ENCODE data around the gene MBTPS1.
A peak's percentile ranks its signal among the peaks of the same experiment; 100 is the strongest.

MBTPS1 gene

DNA sequence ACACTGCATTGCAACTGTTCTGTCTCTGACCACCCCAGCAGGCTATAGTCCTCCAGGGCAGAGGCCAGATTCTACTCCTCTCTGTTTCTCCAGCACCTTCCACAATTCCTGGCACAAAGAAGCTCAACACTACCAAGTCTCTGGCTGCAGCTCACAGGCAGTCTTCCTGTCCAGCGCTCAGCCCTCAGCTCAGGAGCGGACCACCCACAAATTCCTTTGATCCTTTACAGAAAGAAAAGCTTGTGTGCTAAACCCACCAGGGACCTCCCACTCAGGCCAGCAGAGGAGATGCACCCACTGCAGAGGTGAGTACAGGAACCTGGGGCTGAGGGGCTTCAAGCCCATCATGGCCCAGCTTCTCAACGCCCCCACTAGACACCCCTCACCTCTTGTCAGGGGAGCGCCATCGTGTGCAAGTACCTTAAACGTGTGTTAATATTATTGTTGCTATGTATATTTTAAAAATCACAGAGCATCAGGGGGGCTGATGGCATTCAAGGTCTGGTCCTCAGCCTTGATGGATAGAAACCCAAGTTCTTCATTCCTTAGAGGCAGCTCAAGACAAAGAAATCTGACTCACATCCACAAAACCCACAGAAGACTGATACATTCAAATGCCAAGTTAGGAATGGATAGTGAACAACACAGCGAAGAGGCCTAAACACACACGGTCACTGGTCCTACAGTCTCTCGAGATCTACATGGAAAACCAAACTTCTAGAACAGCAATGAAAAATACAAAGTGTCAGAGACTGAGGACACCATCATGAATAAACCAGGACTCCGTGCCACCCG lies 19.8 kb upstream of the MBTPS1 start:
- no peak for DNase-seq
- H3K36me3 Mint-ChIP-seq (ENCODE audit: low read depth), result peaks cover 42% of the 10 kb centered on the region
- H3K4me1 Mint-ChIP-seq, result peaks cover 79% of the 10 kb centered on the region
- TF ChIP-seq, protein P1, sequence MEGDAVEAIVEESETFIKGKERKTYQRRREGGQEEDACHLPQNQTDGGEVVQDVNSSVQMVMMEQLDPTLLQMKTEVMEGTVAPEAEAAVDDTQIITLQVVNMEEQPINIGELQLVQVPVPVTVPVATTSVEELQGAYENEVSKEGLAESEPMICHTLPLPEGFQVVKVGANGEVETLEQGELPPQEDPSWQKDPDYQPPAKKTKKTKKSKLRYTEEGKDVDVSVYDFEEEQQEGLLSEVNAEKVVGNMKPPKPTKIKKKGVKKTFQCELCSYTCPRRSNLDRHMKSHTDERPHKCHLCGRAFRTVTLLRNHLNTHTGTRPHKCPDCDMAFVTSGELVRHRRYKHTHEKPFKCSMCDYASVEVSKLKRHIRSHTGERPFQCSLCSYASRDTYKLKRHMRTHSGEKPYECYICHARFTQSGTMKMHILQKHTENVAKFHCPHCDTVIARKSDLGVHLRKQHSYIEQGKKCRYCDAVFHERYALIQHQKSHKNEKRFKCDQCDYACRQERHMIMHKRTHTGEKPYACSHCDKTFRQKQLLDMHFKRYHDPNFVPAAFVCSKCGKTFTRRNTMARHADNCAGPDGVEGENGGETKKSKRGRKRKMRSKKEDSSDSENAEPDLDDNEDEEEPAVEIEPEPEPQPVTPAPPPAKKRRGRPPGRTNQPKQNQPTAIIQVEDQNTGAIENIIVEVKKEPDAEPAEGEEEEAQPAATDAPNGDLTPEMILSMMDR (IDR thresholded peaks at IDR 0.05), result no peak
- no peaks in the 10 kb centered on the region for H3K27me3 Mint-ChIP-seq (ENCODE audit: low read depth, poor library complexity)
- H3K4me3 Mint-ChIP-seq, result peak overlapping the region; percentile 40
- H3K27ac Mint-ChIP-seq, result peak overlapping the region; percentile 98
- peaks cover 4% of the 10 kb centered on the region for H3K9me3 Mint-ChIP-seq

DNA sequence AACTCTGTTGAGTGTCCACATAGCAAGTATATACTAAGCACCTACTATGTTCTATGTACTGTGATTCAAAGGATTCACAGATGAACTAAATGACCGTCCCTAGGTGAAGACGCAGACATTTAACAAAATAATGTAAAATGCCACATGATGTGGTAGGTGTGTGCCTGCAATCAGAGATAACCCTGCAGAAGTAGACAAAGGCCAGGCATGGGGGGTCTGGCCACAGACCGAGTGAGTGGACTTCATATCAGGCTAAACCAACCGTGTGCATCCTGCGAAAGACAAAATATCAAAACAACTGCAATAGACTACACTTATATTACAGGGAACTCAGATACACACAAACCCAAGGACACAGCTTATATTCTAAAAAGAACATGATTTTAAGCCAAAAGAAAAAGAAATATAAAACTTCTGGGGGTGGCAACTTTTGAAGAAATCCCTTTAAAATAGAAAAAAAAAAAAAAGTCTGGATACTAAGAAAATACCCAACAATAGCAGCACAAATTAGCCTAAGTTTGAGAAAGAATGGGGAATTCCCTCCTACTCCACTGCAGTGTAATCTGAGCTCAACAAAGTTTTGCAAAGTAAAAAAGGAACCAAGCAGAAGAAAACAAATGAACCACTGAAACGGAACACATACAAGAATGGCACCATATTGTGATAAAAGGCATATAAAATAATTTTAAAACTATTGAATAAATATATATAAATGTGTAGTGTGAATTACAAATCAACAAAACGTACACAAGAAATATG lies 16.0 kb upstream of the MBTPS1 start:
- Mint-ChIP-seq H3K36me3 (ENCODE audit: low read depth) (peaks cover 61% of the 10 kb centered on the region), H3K27ac (peak overlapping the region; percentile 64), H3K4me3 (no peak overlapping the region), H3K27me3 (ENCODE audit: low read depth, poor library complexity) (no peaks in the 10 kb centered on the region), H3K9me3 (peaks cover 3% of the 10 kb centered on the region), H3K4me1 (peaks cover 46% of the 10 kb centered on the region)
- TF ChIP-seq, protein P1 (IDR thresholded peaks at IDR 0.05), result no peak
- no peak for DNase-seq

DNA sequence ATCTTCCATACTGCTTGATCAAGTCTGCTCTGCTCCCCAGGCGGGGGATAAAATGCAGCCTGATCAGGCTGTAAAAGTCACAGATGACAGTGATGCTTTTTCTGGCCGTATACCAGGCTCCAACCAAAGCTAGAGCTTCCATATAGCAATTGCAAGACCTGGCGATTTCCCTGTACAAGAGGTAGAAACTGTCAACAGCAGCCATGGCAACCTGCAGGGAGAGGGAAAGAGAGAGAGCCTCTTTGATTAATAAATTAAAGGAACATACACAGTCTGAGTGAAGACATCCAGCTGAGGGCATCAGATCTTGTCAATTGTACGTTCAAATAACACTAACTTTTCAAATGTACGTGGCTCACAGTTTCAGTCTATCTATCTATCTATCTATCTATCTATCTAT lies 14.4 kb upstream of the MBTPS1 start:
- Mint-ChIP-seq H3K9me3 (peaks cover 3% of the 10 kb centered on the region), H3K4me1 (peaks cover 30% of the 10 kb centered on the region), H3K4me3 (no peak overlapping the region), H3K27ac (no peak overlapping the region), H3K27me3 (ENCODE audit: low read depth, poor library complexity) (no peaks in the 10 kb centered on the region), H3K36me3 (ENCODE audit: low read depth) (peaks cover 71% of the 10 kb centered on the region)
- TF ChIP-seq, protein P1 (IDR thresholded peaks at IDR 0.05), result no peak
- DNase-seq, result no peak

DNA sequence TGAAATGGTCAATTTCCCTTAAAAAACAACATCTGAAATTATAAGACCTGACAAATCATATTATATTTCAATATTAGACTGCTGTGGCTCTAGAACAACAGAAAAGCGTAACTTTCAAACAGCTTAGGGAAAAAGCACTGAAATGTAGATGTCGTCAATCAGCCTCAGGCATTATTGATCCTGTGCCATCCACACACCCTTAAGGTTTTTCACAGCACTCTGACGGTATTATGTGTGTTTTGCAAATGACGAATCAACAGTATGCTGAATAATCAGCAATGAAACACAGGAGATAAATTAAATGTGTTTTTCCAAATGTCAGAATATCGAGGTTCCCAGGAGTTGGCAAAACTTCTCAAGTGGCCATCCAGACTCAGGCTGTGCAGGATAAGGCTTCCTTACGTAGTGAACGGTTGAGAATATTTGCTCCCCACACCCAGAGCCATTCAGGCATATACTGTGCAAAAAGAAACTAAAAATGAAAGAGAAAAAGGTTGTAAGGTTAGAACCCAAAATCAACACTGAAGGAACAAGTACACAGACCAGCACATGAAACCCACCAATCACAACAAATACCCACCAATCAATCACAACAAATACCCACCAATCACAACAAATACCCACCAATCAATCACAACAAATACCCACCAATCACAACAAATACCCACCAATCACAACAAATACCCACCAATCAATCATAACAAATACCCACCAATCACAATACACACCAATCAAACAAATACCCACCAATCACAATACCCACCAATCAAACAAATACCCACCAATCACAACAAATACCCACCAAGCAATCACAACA lies 7.7 kb upstream of the MBTPS1 start:
- Mint-ChIP-seq H3K27me3 (ENCODE audit: low read depth, poor library complexity) (peaks cover 3% of the 10 kb centered on the region), H3K4me3 (no peak overlapping the region), H3K4me1 (no peaks in the 10 kb centered on the region), H3K9me3 (no peaks in the 10 kb centered on the region), H3K27ac (no peak overlapping the region), H3K36me3 (ENCODE audit: low read depth) (peaks cover 62% of the 10 kb centered on the region)
- TF ChIP-seq, protein P1 (IDR thresholded peaks at IDR 0.05), result no peak
- DNase-seq, result no peak

DNA sequence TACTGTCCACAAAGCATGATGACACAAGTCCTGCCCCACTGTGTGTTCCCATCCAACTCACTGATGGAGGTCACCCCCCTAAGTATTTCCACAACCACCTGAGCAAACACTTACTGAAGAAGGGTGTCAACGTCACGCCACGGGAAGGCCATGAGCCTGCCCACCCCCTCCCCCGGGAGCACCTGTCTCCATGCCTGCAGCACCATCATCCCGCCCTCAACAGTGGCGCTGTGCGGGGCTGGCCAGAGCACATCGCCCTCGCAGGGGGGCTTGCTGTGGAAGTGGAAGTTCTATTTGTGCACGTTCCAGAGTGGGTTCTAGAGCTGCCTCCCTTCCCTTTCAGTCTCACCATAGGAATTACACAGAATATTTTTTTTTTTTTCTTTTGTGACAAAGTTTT lies 4.3 kb upstream of the MBTPS1 start:
- Mint-ChIP-seq H3K36me3 (ENCODE audit: low read depth) (peaks cover 38% of the 10 kb centered on the region), H3K4me1 (peaks cover 13% of the 10 kb centered on the region), H3K9me3 (no peaks in the 10 kb centered on the region), H3K27me3 (ENCODE audit: low read depth, poor library complexity) (peaks cover 3% of the 10 kb centered on the region), H3K27ac (no peak overlapping the region), H3K4me3 (no peak overlapping the region)
- DNase-seq, result no peak
- TF ChIP-seq, protein P1 (IDR thresholded peaks at IDR 0.05), result no peak
